HepG2 (cell line): ENCODE data around the gene PCSK5. TPM values are rescaled to one million over a fixed set of nuclear protein-coding genes. Genes with fewer than 3 reads are reported as not detected.

ENCODE experiments used
- ATAC-seq: fragments of 200-7000 bp; cut with Tn5 transposase; 3 replicates; pipeline ENCODE4 v1.9.1; 2020; ENCODE audit warnings: mild to moderate bottlenecking, moderate library complexity
- BruUV-seq: library from RNA; stranded (reverse); fragments of 400-500 nt; replicated peaks from 2 replicates; lab custom pipeline; 2021; lab: Mats Ljungman, UMichigan
- CTCF ChIA-PET: fragments of 300-600 bp; formaldehyde crosslinking; extraction: SDS; loops from one replicate; lab custom pipeline; 2021; ENCODE audit warnings: low total read pairs, inconsistent platforms, low intra/inter-chr PET ratio; lab: Yijun Ruan, JAX
- POLR2A ChIA-PET: fragments of 350-600 bp; sonication (Branson Sonifier 250); formaldehyde crosslinking; loops from one replicate; lab custom pipeline; 2020; ENCODE audit warnings: antibody characterized with exemption, inconsistent platforms; lab: Yijun Ruan, JAX
- DNase-seq: peaks from one replicate; pipeline ENCODE4 v3.0.0-alpha.2; 2015; ENCODE audit warnings: low spot score
- FAIRE-seq: peaks from 3 replicates; lab custom pipeline; 2011; peaks lifted over from hg19 to GRCh38; lab: Jason Lieb, UNC
- H2AFZ ChIP-seq: one replicate; pipeline ENCODE4 v1.6.1; 2011; ENCODE audit warnings: low read length, inconsistent platforms
- H3K27ac ChIP-seq: fragments of 300-600 bp; 3 replicates; pipeline ENCODE4 v1.8.0; 2011; ENCODE audit warnings: mixed run types, mild to moderate bottlenecking, mixed read lengths, low read length, inconsistent platforms; ENCODE audit not compliant: insufficient read depth; ENCODE audit errors: extremely low read length
- H3K27me3 ChIP-seq, 2 experiments: fragments of 200-600 bp in 1 of 2; 2 replicates in 1 of 2; 3 replicates in 1 of 2; pipeline versions ENCODE4 v1.6.0 to v1.8.0; 2011; ENCODE audit warnings: low read length in 2 of 2, mild to moderate bottlenecking in 2 of 2, moderate library complexity in 2 of 2, inconsistent platforms in 1 of 2; ENCODE audit not compliant: insufficient read depth in 2 of 2, control insufficient read depth in 1 of 2
- H3K36me3 ChIP-seq, 2 experiments: fragments of 200-600 bp in 1 of 2; replicated peaks in 1 of 2; 2 replicates in 1 of 2; 3 replicates in 1 of 2; pipeline versions ENCODE4 v1.5.1 to v1.8.0; 2011; ENCODE audit warnings: low read length in 2 of 2, inconsistent platforms in 1 of 2; ENCODE audit not compliant: insufficient read depth in 2 of 2, control insufficient read depth in 1 of 2
- H3K4me1 ChIP-seq: 2 replicates; pipeline ENCODE4 v1.5.1; 2012; ENCODE audit warnings: low read length, inconsistent platforms; ENCODE audit not compliant: insufficient read depth
- H3K4me2 ChIP-seq: 2 replicates; pipeline ENCODE4 v1.6.0; 2011; ENCODE audit warnings: low read depth, low read length, inconsistent platforms
- H3K4me3 ChIP-seq, 3 experiments: fragments of 200-600 bp in 1 of 3; sonication (generic), shearing (Covaris generic) in 1 of 3; replicated peaks in 1 of 3; 2 replicates each; pipeline ENCODE4 v1.5.1; 2011 to 2016; ENCODE audit warnings: low read length in 3 of 3, inconsistent platforms in 2 of 3, low read depth in 2 of 3, mild to moderate bottlenecking in 2 of 3, control low read depth in 1 of 3, mixed read lengths in 1 of 3; ENCODE audit not compliant: insufficient read depth in 1 of 3
- H3K79me2 ChIP-seq: one replicate; pipeline ENCODE4 v1.6.1; 2011; ENCODE audit warnings: low read length, inconsistent platforms; ENCODE audit not compliant: insufficient read depth
- H3K9ac ChIP-seq: 2 replicates; pipeline ENCODE4 v1.6.0; 2011; ENCODE audit warnings: mild to moderate bottlenecking, low read depth, low read length, inconsistent platforms; ENCODE audit not compliant: insufficient read depth
- H3K9me3 ChIP-seq: 2 replicates; pipeline ENCODE4 v1.5.1; 2012; ENCODE audit warnings: mild to moderate bottlenecking, low read length
- H4K20me1 ChIP-seq: 2 replicates; pipeline ENCODE4 v1.6.0; 2011; ENCODE audit warnings: inconsistent platforms, mild to moderate bottlenecking, low read length, moderate library complexity; ENCODE audit not compliant: insufficient read depth
- ATAD3A ChIP-seq: sonication (generic); formaldehyde crosslinking; IDR thresholded peaks from 2 replicates; pipeline ENCODE4 v1.4.0; 2020; ENCODE audit warnings: missing genetic modification reagents
- HNRNPLL ChIP-seq: fragments of 200-400 bp; formaldehyde crosslinking; IDR thresholded peaks from 2 replicates; pipeline ENCODE4 v1.6.1; 2017; ENCODE audit warnings: mild to moderate bottlenecking, low read depth, low read length; ENCODE audit not compliant: poor library complexity, severe bottlenecking
- JUNB ChIP-seq: sonication (generic); formaldehyde crosslinking; IDR thresholded peaks from 2 replicates; pipeline ENCODE4 v1.8.0; 2022; ENCODE audit warnings: missing genetic modification reagents, mild to moderate bottlenecking, borderline replicate concordance
- KDM6A ChIP-seq: IDR thresholded peaks from 2 replicates; pipeline ENCODE4 v1.6.1; 2016; ENCODE audit warnings: low read depth
- MLLT10 ChIP-seq: sonication (generic); formaldehyde crosslinking; IDR thresholded peaks from 2 replicates; pipeline ENCODE4 v1.4.0; 2020; ENCODE audit warnings: missing genetic modification reagents
- TCF7L2 ChIP-seq: IDR thresholded peaks from 2 replicates; pipeline ENCODE4 v1.6.1; 2011; ENCODE audit warnings: mild to moderate bottlenecking, low read depth, low read length, moderate library complexity
- ZNF138 ChIP-seq: sonication (generic); formaldehyde crosslinking; IDR thresholded peaks from 2 replicates; pipeline ENCODE4 v1.5.0; 2020; ENCODE audit warnings: mild to moderate bottlenecking, low read depth, missing genetic modification reagents
- ZNF160 ChIP-seq: sonication (generic); formaldehyde crosslinking; IDR thresholded peaks from 2 replicates; pipeline ENCODE4 v1.8.0; 2022; ENCODE audit warnings: mild to moderate bottlenecking, inconsistent platforms, missing genetic modification reagents
- ZNF569 ChIP-seq: sonication (generic); formaldehyde crosslinking; IDR thresholded peaks from 2 replicates; pipeline ENCODE4 v1.5.0; 2020; ENCODE audit warnings: mild to moderate bottlenecking, missing genetic modification reagents, moderate library complexity, borderline replicate concordance
- ZSCAN9 ChIP-seq: IDR thresholded peaks from 2 replicates; pipeline ENCODE4 v1.6.1; 2016; ENCODE audit warnings: borderline replicate concordance
- WGBS: methylation state at CpG from one replicate; pipeline ENCODE4 v1.1.6; 2017; ENCODE audit warnings: low lambda C conversion rate; 5-methylcytosine and 5-hydroxymethylcytosine counted together
- in situ Hi-C: cut with HindIII; loops from 2 replicates; pipeline ENCODE4 v1.10.0; 2017; ENCODE audit warnings: low pct_unique_long_range_greater_than_20kb; ENCODE audit not compliant: extremely low pct_ligation_motif_present
- intact Hi-C: fragments of 100-400 bp; cut with micrococcal nuclease; formaldehyde crosslinking; loops from one replicate; pipeline ENCODE4 v1.10.0; 2022; ENCODE audit not compliant: unreplicated experiment
- polyA plus RNA-seq, 8 experiments: library from polyadenylated mRNA; depleted of rRNA in 3 of 8; stranded (reverse) in 7 of 8; unstranded in 1 of 8; fragments of >200 nt; fragmentation: Illumina TruSeq in 4 of 8; extraction: Trizol in 4 of 8; gene quantifications; 2 replicates each; pipeline versions ENCODE4 v1.2.1 to v1.2.3, GENCODE V29; 2011 to 2016; ENCODE audit warnings: low read depth in 4 of 8, missing spikeins in 1 of 8, mixed read lengths in 1 of 8; ENCODE audit not compliant: insufficient read depth in 1 of 8
- total RNA-seq, 5 experiments: library from RNA; depleted of rRNA; stranded (reverse); fragments of >200 nt; fragmentation: Illumina TruSeq; extraction: Trizol; gene quantifications; 2 replicates each; pipeline ENCODE4 v1.2.3, GENCODE V29; 2016; ENCODE audit warnings: low read depth in 1 of 5
- TF ChIP-seq, protein P1 (sequence below): IDR thresholded peaks from 2 replicates; pipeline ENCODE4 v1.6.1; 2016; ENCODE audit warnings: low read depth, missing genetic modification reagents, missing compliant biosample characterization

The PCSK5 gene
- total and polyA plus RNA-seq, 2 of the 13 experiments (the other 11 are each of a cell fraction or from before 2014, with no cell fraction given), result 0.55 to 0.66 TPM

DNA sequence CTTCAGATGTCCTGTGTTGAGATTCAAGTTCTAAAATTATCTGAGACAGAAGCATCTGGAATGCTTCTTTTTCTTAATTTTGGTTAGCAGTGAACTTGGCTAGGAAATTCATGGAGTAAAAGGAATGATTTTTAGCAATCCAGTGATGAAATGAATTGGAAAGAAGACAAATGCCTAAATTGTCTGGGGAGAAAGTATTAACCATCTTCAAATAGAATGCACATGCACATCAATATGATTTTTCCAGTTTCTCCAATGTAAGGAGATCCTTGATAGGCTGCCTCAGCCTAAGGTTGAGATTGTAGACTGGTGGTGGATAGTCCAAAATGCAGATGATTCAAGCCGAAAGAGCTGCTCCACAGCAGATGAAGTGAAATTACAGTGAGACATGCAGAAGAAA, 106.7 kb downstream of the PCSK5 start (continued):
- TF ChIP-seq, protein P1, sequence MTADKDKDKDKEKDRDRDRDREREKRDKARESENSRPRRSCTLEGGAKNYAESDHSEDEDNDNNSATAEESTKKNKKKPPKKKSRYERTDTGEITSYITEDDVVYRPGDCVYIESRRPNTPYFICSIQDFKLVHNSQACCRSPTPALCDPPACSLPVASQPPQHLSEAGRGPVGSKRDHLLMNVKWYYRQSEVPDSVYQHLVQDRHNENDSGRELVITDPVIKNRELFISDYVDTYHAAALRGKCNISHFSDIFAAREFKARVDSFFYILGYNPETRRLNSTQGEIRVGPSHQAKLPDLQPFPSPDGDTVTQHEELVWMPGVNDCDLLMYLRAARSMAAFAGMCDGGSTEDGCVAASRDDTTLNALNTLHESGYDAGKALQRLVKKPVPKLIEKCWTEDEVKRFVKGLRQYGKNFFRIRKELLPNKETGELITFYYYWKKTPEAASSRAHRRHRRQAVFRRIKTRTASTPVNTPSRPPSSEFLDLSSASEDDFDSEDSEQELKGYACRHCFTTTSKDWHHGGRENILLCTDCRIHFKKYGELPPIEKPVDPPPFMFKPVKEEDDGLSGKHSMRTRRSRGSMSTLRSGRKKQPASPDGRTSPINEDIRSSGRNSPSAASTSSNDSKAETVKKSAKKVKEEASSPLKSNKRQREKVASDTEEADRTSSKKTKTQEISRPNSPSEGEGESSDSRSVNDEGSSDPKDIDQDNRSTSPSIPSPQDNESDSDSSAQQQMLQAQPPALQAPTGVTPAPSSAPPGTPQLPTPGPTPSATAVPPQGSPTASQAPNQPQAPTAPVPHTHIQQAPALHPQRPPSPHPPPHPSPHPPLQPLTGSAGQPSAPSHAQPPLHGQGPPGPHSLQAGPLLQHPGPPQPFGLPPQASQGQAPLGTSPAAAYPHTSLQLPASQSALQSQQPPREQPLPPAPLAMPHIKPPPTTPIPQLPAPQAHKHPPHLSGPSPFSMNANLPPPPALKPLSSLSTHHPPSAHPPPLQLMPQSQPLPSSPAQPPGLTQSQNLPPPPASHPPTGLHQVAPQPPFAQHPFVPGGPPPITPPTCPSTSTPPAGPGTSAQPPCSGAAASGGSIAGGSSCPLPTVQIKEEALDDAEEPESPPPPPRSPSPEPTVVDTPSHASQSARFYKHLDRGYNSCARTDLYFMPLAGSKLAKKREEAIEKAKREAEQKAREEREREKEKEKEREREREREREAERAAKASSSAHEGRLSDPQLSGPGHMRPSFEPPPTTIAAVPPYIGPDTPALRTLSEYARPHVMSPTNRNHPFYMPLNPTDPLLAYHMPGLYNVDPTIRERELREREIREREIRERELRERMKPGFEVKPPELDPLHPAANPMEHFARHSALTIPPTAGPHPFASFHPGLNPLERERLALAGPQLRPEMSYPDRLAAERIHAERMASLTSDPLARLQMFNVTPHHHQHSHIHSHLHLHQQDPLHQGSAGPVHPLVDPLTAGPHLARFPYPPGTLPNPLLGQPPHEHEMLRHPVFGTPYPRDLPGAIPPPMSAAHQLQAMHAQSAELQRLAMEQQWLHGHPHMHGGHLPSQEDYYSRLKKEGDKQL (CRISPR knock-in tag), result no peak
- TF ChIP-seq ZNF160 (no peak), ZNF138 (CRISPR knock-in tag) (no peak)
- TF ChIP-seq, all 625 proteins: peak for 0

DNA sequence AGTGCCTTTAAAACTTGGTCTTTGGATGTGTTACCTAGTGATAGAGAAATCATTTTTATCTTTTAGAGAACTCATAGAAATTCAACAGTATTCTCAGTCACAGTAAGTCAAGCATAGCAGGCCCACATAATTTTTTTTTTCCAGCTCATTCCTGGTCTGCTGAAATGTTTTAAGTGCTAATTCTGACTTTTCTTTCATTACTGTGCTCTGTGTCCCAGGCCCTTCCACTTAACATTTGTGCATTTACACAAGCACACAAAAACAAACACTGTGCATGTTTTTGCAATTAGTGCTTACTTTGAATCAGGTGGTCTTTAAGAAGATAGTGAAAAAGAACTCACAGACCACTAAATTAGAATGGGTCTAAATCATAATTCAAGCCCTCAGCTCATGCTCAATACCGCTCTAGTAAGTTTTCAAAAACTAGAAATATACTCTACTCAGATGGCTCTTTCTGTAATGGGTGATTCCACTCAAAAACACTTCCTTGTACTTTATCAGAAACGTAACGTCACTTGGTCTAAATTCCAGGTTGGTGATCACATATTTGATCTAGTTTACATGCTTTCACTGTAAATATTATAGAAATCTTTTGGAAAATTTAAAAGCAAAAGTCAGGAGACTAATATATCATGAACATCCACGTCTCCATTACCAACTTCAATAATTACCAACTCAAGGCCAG, 107.8 kb downstream of the PCSK5 start:
- Histone ChIP-seq H3K4me1 (peaks cover 12% of the 10 kb centered on the region), H3K27me3 (no peaks in the 10 kb centered on the region), H3K4me2 (no peak overlapping the region), H3K36me3 (no peaks in the 10 kb centered on the region), H3K27ac (no peak overlapping the region), H4K20me1 (no peaks in the 10 kb centered on the region; the same call in 1 of the 2 replicates), H3K9ac (no peak overlapping the region), H3K9me3 (no peaks in the 10 kb centered on the region), H3K4me3 (no peak overlapping the region), H3K79me2 (no peaks in the 10 kb centered on the region), H2AFZ (no peak overlapping the region)
- FAIRE-seq (no peak), ATAC-seq (no peak), DNase-seq (no peak)
- no peak for TF ChIP-seq ZNF569 (CRISPR knock-in tag)
- TF ChIP-seq ZSCAN9, result no peak
- TF ChIP-seq MLLT10 (CRISPR knock-in tag), result no peak
- TF ChIP-seq HNRNPLL, result no peak
- no peak for TF ChIP-seq KDM6A (CRISPR knock-in tag)
- no peak for TF ChIP-seq ATAD3A (CRISPR knock-in tag)
- no peak for TF ChIP-seq TCF7L2
- no peak for TF ChIP-seq JUNB
- BruUV-seq, result no TSS peak
- in situ Hi-C loops (no loop called here), intact Hi-C loops (no loop called here)
- POLR2A ChIA-PET, result no interaction called here
- WGBS, result 48% methylated on average over 4 of the region's 4 CpGs
- CTCF ChIA-PET, result no interaction called here
